Hepatocyte (in vitro differentiated cells): Measurements from ENCODE around the gene TNFAIP8L3.

Experiments used
- CTCF ChIP-seq: fragments of 200-600 bp; sonication (generic); IDR thresholded peaks from 2 replicates; pipeline ENCODE4 v1.5.1; 2016; ENCODE audit warnings: antibody characterized with exemption, mild to moderate bottlenecking; ENCODE audit not compliant: poor library complexity
- EZH2 ChIP-seq: fragments of 200-600 bp; sonication (generic); IDR thresholded peaks from 2 replicates; pipeline ENCODE4 v1.6.1; 2016; ENCODE audit warnings: antibody characterized with exemption, mild to moderate bottlenecking, borderline replicate concordance
- EZH2phosphoT487 ChIP-seq: fragments of 200-600 bp; sonication (generic); IDR thresholded peaks from one replicate; pipeline ENCODE4 v1.6.1; 2018; ENCODE audit warnings: antibody characterized with exemption, mild to moderate bottlenecking, low read depth, moderate library complexity; ENCODE audit not compliant: unreplicated experiment, severe bottlenecking

- TF ChIP-seq EZH2 = no peak
- TF ChIP-seq CTCF = no peak
- no peak for TF ChIP-seq EZH2phosphoT487
Observed at GRCh38 chr15:51099185-51099584, 4.5 kb upstream of the TNFAIP8L3 start.
